C4-2B (cell line): ENCODE measurements around the gene NOA1.

Source experiments
- CTCF ChIP-seq: fragments of 450-650 bp; conservative IDR thresholded peaks from 2 replicates; pipeline ENCODE4 v1.5.1; 2017; ENCODE audit warnings: mild to moderate bottlenecking
- ZFX ChIP-seq: fragments of 450-650 bp; IDR thresholded peaks from 2 replicates; pipeline ENCODE4 v1.6.1; 2017

GRCh38 chr4:56927196-56927595, 50.2 kb downstream of the NOA1 start:
- TF ChIP-seq CTCF, result no peak
- TF ChIP-seq ZFX, result no peak
